ENCODE measurements around the gene XKRX. TPM values are rescaled to one million over a fixed set of nuclear protein-coding genes. Genes with fewer than 3 reads are reported as not detected.
A peak's percentile ranks its signal among the peaks of the same experiment; 100 is the strongest.

XKRX gene
- total RNA-seq, 1 donor from 2014 or later: 2.2 TPM

DNA sequence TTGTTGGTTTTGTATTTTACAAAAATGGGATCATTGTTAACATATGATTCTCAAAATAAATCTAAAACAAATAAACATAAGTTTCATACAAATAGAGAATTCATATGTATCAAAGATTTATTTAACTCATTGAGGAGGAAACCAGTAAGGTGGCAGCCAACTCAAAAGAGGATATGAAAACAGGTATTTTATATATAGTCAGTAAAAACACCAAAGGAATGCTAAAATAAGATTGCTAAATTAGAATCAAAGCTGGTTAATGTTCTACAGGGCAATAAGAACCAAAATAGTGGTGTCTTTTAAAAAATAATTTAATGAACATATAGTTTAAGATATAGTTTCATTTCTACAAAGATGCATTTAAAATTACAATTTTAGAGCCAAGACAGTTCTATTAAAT, 23.1 kb downstream of the XKRX start:
- Mint-ChIP-seq H3K36me3 (ENCODE audit: low read depth) (peaks cover 5% of the 10 kb centered on the region), H3K4me3 (no peak overlapping the region), H3K27ac (peak overlapping the region; percentile 30), H3K4me1 (peaks cover 30% of the 10 kb centered on the region), H3K9me3 (no peaks in the 10 kb centered on the region), H3K27me3 (no peaks in the 10 kb centered on the region)
- ATAC-seq (ENCODE audit: low read depth) (no peak), DNase-seq (no peak)
- TF ChIP-seq, protein P1, sequence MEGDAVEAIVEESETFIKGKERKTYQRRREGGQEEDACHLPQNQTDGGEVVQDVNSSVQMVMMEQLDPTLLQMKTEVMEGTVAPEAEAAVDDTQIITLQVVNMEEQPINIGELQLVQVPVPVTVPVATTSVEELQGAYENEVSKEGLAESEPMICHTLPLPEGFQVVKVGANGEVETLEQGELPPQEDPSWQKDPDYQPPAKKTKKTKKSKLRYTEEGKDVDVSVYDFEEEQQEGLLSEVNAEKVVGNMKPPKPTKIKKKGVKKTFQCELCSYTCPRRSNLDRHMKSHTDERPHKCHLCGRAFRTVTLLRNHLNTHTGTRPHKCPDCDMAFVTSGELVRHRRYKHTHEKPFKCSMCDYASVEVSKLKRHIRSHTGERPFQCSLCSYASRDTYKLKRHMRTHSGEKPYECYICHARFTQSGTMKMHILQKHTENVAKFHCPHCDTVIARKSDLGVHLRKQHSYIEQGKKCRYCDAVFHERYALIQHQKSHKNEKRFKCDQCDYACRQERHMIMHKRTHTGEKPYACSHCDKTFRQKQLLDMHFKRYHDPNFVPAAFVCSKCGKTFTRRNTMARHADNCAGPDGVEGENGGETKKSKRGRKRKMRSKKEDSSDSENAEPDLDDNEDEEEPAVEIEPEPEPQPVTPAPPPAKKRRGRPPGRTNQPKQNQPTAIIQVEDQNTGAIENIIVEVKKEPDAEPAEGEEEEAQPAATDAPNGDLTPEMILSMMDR (IDR thresholded peaks at IDR 0.05): no peak
- POLR2A ChIA-PET: no interaction called here
- intact Hi-C loops (cut with micrococcal nuclease): no loop called here
- CTCF ChIA-PET: no interaction called here

DNA sequence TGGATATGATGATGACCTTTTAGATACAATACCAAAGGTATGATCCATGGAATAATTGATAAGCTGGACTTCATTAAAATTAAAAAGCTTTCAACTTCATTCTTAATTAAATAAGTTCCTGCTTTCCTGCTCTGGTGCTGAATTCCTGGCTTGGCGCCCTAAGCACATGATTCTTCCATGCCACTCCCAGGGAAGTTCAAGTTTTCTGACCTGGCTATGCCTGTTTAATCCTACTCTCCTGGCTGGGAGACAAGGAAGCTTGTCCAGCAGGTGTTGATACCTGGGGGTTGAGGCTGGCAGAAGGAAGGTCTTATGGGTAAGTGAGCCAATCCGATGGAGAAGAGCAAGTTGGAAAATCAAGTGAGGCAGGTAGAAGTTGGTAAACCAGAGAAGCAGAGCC, 24.3 kb downstream of the XKRX start:
- POLR2A ChIA-PET: no interaction called here
- H3K4me1 Mint-ChIP-seq: peaks cover 30% of the 10 kb centered on the region
- intact Hi-C loops (cut with micrococcal nuclease): no loop called here
- CTCF ChIA-PET: no interaction called here
- ATAC-seq (ENCODE audit: low read depth) (no peak), DNase-seq (no peak)
- no peak overlapping the region for H3K27ac Mint-ChIP-seq
- H3K9me3 Mint-ChIP-seq: no peaks in the 10 kb centered on the region
- TF ChIP-seq, protein P1 (IDR thresholded peaks at IDR 0.05): no peak
- no peak overlapping the region for H3K4me3 Mint-ChIP-seq
- peaks cover 5% of the 10 kb centered on the region for H3K36me3 Mint-ChIP-seq (ENCODE audit: low read depth)
- H3K27me3 Mint-ChIP-seq: no peaks in the 10 kb centered on the region

DNA sequence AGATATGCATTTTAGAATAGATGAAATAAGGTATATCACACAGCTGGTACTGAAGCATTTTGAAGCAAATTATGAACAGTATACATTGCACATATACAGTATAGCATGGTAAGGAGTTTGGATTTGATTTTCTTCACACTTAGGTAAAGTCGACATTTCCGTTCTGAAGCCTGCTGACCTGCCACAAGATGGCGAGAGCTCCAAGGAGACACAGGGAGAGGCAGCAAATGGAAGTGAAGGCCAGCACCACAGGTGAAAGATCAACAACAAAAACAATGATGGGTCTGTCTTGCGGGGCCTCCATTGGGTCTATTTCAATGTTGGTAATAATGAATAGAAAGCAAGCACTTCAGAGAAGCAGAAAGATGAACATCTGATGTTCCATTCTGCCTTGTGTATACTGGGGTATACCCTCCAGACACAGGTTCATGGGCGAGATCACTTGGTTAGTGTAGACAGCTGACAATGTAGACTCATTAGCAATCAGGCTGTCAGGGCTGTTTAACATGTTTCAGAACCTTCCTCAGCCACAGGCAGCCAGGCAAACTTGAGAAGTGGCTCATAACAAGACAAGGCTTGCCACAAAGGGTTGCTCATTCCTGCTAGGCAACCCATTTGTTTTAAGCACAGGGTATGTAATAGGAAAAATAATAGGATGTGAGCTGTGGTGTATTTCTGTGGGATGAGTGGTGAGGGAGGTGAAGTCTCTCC, 33.2 kb downstream of the XKRX start:
- intact Hi-C loops (cut with micrococcal nuclease): loop anchor here (1.0 kb wide), 2 partner anchors 311 to 392 kb away; no protein-coding TSS in a partner anchor
- no peak overlapping the region for H3K4me3 Mint-ChIP-seq
- DNase-seq (no peak), ATAC-seq (ENCODE audit: low read depth) (no peak)
- ChIA-PET CTCF (interaction anchor here (1.3 kb wide), 1 partner anchor 318 kb away, joined by 4 read pairs; no protein-coding TSS in a partner anchor), POLR2A (no interaction called here)
- no peak overlapping the region for H3K27ac Mint-ChIP-seq
- TF ChIP-seq, protein P1 (IDR thresholded peaks at IDR 0.05): no peak
- peaks cover 9% of the 10 kb centered on the region for H3K4me1 Mint-ChIP-seq
- H3K27me3 Mint-ChIP-seq: no peaks in the 10 kb centered on the region
- no peaks in the 10 kb centered on the region for H3K36me3 Mint-ChIP-seq (ENCODE audit: low read depth)
- no peaks in the 10 kb centered on the region for H3K9me3 Mint-ChIP-seq

DNA sequence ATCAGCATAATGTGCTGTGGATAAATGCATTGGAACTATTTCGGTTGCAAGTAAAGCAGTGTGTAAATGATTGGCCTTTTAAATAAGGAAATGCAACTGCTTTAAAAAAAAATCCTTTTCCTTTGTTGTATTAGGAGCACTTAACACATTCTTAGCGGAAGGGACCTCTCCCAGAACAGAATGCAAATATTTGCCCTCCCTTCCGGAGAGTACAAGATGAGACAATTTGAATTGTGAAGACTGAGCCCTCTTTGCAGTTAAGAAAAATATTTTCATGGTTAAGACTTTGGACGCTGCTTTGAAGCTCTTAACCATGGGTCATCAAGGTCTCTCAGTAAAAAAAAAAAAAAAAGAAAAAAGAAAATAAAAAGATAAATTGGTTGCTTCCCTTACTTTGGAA, 45.1 kb downstream of the XKRX start:
- no peaks in the 10 kb centered on the region for H3K9me3 Mint-ChIP-seq
- ChIA-PET POLR2A (no interaction called here), CTCF (no interaction called here)
- no peak overlapping the region for H3K27ac Mint-ChIP-seq
- no peak for ATAC-seq (ENCODE audit: low read depth)
- H3K27me3 Mint-ChIP-seq: no peaks in the 10 kb centered on the region
- no peak for DNase-seq
- H3K36me3 Mint-ChIP-seq (ENCODE audit: low read depth): no peaks in the 10 kb centered on the region
- TF ChIP-seq, protein P1 (IDR thresholded peaks at IDR 0.05): no peak
- no peaks in the 10 kb centered on the region for H3K4me1 Mint-ChIP-seq
- no peak overlapping the region for H3K4me3 Mint-ChIP-seq
- intact Hi-C loops (cut with micrococcal nuclease): no loop called here

DNA sequence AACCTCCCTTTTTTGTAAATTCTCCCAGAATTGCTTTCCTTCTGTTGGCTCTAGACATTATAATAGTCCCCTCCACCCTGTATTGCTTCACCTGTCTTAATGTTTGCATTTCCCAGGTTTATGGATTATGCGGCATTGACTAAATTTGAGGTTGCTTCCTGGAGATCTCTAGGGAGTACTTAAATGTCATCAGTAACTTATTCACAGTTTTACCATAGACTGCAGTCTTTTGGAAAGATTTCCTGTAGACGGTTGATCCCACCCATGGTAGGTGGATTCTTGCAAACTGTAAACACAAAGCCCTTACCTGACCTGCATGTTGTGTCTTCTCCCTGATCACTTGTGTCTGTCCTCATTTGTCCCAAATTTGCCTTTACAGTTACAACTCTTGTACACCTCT, 48.3 kb downstream of the XKRX start:
- Mint-ChIP-seq H3K36me3 (ENCODE audit: low read depth) (no peaks in the 10 kb centered on the region), H3K4me1 (no peaks in the 10 kb centered on the region), H3K4me3 (no peak overlapping the region), H3K27ac (no peak overlapping the region), H3K27me3 (no peaks in the 10 kb centered on the region), H3K9me3 (no peaks in the 10 kb centered on the region)
- POLR2A ChIA-PET: no interaction called here
- no peak for ATAC-seq (ENCODE audit: low read depth)
- TF ChIP-seq, protein P1 (IDR thresholded peaks at IDR 0.05): no peak
- DNase-seq: no peak
- CTCF ChIA-PET: no interaction called here
- intact Hi-C loops (cut with micrococcal nuclease): no loop called here

Data from activated B cell treated with CpG ODN at 0.5 μM for 24 hours (primary cell).